Activated naive CD8-positive, alpha-beta T cell treated with anti-CD3 and anti-CD28 coated beads, Interleukin-2, amount 10 ng/mL, durations not matched to agents 7 days and 5 days (primary cell): ENCODE data around the gene OTOGL. TPM values are rescaled to one million over a fixed set of nuclear protein-coding genes. Genes with fewer than 3 reads are reported as not detected.
"Not testable (repeated sequence)": the region's sequence is repeated elsewhere in the genome, so short reads cannot be mapped to it uniquely, and the experiment has no call there.

ENCODE experiments used
- ATAC-seq: fragments of 150-1000 bp; cut with Tn5 transposase; one replicate; pipeline ENCODE4 v1.10.0; 2021; ENCODE audit warnings: low read depth, moderate library complexity
- POLR2A ChIA-PET: fragments of 350-600 bp; sonication (Branson Sonifier 250); formaldehyde crosslinking; loops from one replicate; lab custom pipeline; 2021; ENCODE audit warnings: antibody characterized with exemption; lab: Charles Lee
- DNase-seq: peaks from one replicate; pipeline ENCODE4 v3.0.0; 2021
- H3K27ac Mint-ChIP-seq: one replicate; pipeline ENCODE4 v1.8.0; 2022; ENCODE audit warnings: mild to moderate bottlenecking, mixed read lengths
- H3K27me3 Mint-ChIP-seq: one replicate; pipeline ENCODE4 v1.8.0; 2022; ENCODE audit warnings: mild to moderate bottlenecking, moderate library complexity, mixed read lengths
- H3K36me3 Mint-ChIP-seq: one replicate; pipeline ENCODE4 v1.8.0; 2021; ENCODE audit warnings: mild to moderate bottlenecking, mixed read lengths
- H3K4me1 Mint-ChIP-seq: one replicate; pipeline ENCODE4 v1.8.0; 2021; ENCODE audit warnings: mixed read lengths
- H3K4me3 Mint-ChIP-seq: one replicate; pipeline ENCODE4 v1.8.0; 2022; ENCODE audit warnings: mild to moderate bottlenecking, moderate library complexity, mixed read lengths
- H3K9me3 Mint-ChIP-seq: one replicate; pipeline ENCODE4 v1.8.0; 2021; ENCODE audit warnings: mixed read lengths
- total RNA-seq, 2 experiments: library from RNA; stranded (reverse); gene quantifications; one replicate each; pipeline ENCODE4 v1.2.3, GENCODE V29; 2021

The OTOGL gene
- total RNA-seq, 2 experiments from 2014 or later: not detected

DNA sequence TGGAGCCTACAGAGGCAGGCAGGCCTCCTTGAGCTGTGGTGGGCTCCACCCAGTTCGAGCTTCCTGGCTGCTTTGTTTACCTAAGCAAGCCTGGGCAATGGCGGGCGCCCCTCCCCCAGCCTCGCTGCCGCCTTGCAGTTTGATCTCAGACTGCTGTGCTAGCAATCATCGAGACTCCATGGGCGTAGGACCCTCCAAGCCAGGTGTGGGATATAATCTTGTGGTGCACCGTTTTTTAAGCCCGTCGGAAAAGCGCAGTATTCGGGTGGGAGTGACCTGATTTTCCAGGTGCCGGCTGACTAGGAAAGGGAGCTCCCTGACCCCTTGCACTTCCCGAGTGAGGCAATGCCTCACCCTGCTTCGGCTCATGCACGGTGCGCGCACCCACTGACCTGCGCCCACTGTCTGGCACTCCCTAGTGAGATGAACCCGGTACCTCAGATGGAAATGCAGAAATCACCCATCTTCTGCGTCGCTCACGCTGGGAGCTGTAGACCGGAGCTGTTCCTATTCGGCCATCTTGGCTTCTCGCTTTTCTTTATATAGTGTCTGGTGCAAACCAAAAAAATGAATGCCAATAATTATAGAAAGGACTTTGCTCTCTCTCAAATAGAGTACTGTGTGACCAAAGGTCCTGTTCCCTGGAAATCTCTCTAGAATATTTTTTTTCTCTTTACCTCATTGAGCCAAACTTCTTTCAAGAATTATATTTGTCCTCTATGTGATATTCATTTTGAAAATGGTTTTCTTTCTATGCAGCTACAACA lies 50.4 kb downstream of the OTOGL start:
- POLR2A ChIA-PET, H3K4me3 Mint-ChIP-seq, DNase-seq, H3K27ac Mint-ChIP-seq, H3K36me3 Mint-ChIP-seq, H3K4me1 Mint-ChIP-seq, ATAC-seq, H3K9me3 Mint-ChIP-seq, H3K27me3 Mint-ChIP-seq: not testable (repeated sequence)

DNA sequence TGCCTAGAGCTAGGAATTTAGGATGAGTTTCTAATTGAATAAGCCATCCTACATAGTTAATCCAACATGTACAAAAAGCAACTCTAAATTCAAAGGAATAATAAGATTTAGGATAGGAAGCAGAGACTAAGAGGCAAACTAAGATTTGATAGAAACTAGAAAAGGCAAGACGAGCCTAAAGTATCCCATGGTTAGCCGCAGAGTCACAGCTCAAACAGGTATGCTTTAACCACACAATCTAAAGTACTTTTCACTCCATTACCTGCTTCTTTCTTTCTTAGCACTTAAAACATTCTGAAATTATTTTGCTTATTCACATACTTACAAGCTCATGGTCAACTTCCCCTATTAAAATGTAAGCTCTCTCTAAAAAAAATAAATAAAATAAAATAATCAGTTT lies 51.8 kb downstream of the OTOGL start:
- no peaks in the 10 kb centered on the region for H3K27me3 Mint-ChIP-seq
- POLR2A ChIA-PET: no interaction called here
- H3K36me3 Mint-ChIP-seq: peaks cover 2% of the 10 kb centered on the region
- DNase-seq (no peak), ATAC-seq (no peak)
- H3K27ac Mint-ChIP-seq: no peak overlapping the region
- H3K4me3 Mint-ChIP-seq: no peak overlapping the region
- peaks cover 7% of the 10 kb centered on the region for H3K9me3 Mint-ChIP-seq
- H3K4me1 Mint-ChIP-seq: peaks cover 9% of the 10 kb centered on the region

DNA sequence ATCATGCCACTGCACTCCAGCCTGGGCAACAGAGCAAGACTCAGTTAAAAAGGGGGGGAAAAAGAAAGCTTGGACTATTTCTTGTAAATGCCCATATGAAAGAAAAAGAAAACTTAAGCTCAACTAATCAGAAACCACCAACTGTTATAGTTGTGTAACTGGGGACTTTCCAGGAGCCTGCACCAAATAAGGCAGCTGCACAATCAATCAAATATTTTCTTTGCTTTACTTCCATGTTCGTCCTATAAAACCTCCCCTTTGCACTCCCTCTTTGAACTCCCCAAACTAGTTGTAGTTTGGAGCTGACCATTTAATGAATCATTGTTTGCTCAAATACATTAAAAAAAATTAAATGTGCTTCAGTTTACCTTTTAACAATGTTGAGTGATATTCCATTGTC lies 54.9 kb downstream of the OTOGL start:
- Mint-ChIP-seq H3K4me1 (peaks cover 9% of the 10 kb centered on the region), H3K36me3 (peaks cover 2% of the 10 kb centered on the region), H3K4me3 (no peak overlapping the region), H3K27me3 (no peaks in the 10 kb centered on the region), H3K9me3 (peaks cover 12% of the 10 kb centered on the region), H3K27ac (no peak overlapping the region)
- POLR2A ChIA-PET: no interaction called here
- DNase-seq (no peak), ATAC-seq (no peak)

DNA sequence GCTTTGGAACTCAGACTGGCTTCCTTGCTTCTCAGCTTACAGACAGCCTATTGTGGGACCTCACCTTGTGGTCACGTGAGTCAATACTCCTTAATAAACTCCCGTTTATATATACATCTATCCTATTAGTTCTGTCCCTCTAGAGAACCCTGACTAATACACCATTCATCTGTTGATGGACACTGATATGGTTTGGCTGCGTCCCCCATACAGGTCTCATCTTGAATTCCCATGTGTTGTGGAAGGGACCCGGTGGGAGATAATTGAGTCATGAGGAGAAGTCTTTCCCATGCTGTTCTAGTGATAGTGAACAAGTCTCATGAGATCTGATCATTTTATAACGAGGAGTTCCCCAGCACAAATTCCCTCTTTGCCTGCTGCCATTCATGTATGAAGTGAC lies 57.0 kb downstream of the OTOGL start:
- H3K9me3 Mint-ChIP-seq: peaks cover 13% of the 10 kb centered on the region
- no peak for DNase-seq
- H3K27ac Mint-ChIP-seq: no peak overlapping the region
- peaks cover 9% of the 10 kb centered on the region for H3K4me1 Mint-ChIP-seq
- H3K27me3 Mint-ChIP-seq: no peaks in the 10 kb centered on the region
- ATAC-seq: no peak
- POLR2A ChIA-PET: no interaction called here
- no peak overlapping the region for H3K4me3 Mint-ChIP-seq
- peaks cover 2% of the 10 kb centered on the region for H3K36me3 Mint-ChIP-seq

DNA sequence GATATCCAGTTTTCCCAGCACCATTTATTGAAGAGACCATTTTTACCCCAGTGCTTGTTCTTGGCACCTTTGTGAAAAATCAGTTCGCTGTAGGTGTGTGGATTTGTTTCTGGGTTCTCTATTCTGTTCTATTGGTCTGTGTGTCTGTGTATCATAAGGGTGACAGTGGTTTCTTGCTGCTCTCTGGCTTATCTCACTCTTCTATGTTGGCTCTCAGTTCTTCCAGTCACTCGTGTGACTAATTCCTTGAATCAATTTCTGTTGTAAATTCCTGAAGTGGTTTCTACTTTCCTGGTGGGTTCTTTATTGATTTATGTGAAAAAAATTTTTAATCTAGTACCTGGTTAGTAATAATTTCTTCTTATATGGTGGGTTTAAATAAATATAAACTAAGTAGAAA lies 58.3 kb downstream of the OTOGL start:
- peaks cover 2% of the 10 kb centered on the region for H3K36me3 Mint-ChIP-seq
- peaks cover 9% of the 10 kb centered on the region for H3K4me1 Mint-ChIP-seq
- H3K27me3 Mint-ChIP-seq: no peaks in the 10 kb centered on the region
- POLR2A ChIA-PET: no interaction called here
- no peak overlapping the region for H3K27ac Mint-ChIP-seq
- DNase-seq (no peak), ATAC-seq (no peak)
- H3K9me3 Mint-ChIP-seq: peaks cover 13% of the 10 kb centered on the region
- H3K4me3 Mint-ChIP-seq: no peak overlapping the region

DNA sequence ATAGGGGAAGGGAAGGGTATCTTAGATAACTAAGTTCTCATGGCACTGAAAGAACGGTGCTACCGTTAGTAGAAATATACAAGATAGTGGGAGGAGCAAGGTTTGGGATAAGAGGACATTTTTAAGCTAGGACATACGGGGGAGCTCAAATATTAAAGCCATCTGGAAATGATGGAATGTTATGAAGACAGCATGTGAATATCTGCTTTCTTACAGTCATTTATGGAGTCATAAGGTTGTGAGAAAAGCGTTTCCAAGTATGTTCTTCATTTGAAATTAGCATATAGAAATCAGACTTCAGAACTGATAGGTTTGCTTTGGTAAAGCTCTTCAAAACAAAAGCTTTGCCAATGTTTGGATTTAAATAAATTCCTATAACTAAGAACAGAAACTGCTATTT lies 62.3 kb downstream of the OTOGL start:
- no peaks in the 10 kb centered on the region for H3K4me1 Mint-ChIP-seq
- H3K27ac Mint-ChIP-seq: no peak overlapping the region
- peaks cover 6% of the 10 kb centered on the region for H3K27me3 Mint-ChIP-seq
- no peak for DNase-seq
- H3K36me3 Mint-ChIP-seq: no peaks in the 10 kb centered on the region
- no peak for ATAC-seq
- POLR2A ChIA-PET: no interaction called here
- H3K4me3 Mint-ChIP-seq: no peak overlapping the region
- peaks cover 3% of the 10 kb centered on the region for H3K9me3 Mint-ChIP-seq

DNA sequence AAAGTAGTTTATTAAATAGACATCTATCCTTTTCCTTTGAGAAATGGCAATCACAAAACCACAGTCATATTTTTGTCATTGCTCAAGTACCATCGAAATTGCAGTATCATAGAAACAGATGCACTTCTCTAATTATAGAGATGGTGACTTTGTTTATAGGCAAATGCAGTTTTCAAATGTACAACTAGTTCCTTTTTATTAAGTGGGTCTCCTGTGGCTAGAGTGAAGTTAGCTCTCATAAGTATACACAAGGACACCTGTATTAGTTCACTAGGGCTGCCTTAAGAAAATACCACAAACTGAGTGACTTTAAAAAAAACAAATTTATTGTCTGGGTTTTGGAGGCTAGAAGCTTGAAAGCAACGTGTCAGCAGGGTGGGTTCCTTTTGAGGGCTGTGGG lies 62.8 kb downstream of the OTOGL start:
- DNase-seq (no peak), ATAC-seq (no peak)
- H3K27ac Mint-ChIP-seq: no peak overlapping the region
- H3K4me1 Mint-ChIP-seq: no peaks in the 10 kb centered on the region
- H3K36me3 Mint-ChIP-seq: no peaks in the 10 kb centered on the region
- no peak overlapping the region for H3K4me3 Mint-ChIP-seq
- H3K27me3 Mint-ChIP-seq: peaks cover 6% of the 10 kb centered on the region
- peaks cover 3% of the 10 kb centered on the region for H3K9me3 Mint-ChIP-seq
- POLR2A ChIA-PET: no interaction called here

DNA sequence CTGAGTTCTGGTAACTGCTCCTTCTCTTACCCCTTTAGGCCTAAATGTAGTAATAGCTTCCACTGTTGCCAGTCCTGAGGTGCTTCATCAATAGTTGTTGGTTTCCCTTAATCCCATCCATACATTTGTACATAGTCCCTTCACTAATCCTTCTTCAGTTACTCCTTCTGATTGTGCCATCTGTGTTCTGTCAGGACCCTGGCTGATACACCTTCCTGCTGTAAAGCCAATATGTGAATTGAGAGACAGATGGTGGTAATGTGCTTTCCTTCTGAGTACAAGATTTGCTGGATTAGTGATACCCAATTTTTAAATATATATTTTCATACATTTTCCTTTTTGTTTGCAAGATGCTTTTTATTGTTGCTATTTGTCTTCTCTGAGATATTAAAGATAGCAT lies 66.4 kb downstream of the OTOGL start:
- Mint-ChIP-seq H3K9me3 (no peaks in the 10 kb centered on the region), H3K4me1 (no peaks in the 10 kb centered on the region), H3K27me3 (peaks cover 10% of the 10 kb centered on the region), H3K27ac (no peak overlapping the region), H3K4me3 (no peak overlapping the region), H3K36me3 (no peaks in the 10 kb centered on the region)
- DNase-seq: no peak
- ATAC-seq: no peak
- POLR2A ChIA-PET: no interaction called here

DNA sequence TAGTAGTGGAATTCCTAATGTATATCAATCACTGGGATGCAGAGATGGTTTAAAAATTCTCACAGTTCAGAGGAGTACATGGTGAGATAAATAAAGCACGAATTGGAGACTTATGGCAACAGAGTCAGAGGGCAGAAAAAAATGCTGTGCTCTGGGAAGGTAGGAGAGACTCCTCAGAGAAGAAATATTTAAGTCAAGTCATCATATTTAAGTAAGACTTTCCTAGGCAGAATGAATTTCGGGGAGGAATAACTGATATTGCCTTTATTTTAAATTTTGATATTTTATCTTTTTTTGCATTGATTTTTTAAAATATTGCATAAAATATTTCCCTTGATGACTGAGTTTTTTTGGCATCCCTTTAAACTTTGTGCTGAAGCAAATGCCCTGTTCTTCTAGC lies 67.4 kb downstream of the OTOGL start:
- Mint-ChIP-seq H3K4me1 (no peaks in the 10 kb centered on the region), H3K9me3 (no peaks in the 10 kb centered on the region), H3K4me3 (no peak overlapping the region), H3K27ac (no peak overlapping the region), H3K27me3 (peaks cover 10% of the 10 kb centered on the region), H3K36me3 (no peaks in the 10 kb centered on the region)
- POLR2A ChIA-PET: no interaction called here
- DNase-seq (no peak), ATAC-seq (no peak)

DNA sequence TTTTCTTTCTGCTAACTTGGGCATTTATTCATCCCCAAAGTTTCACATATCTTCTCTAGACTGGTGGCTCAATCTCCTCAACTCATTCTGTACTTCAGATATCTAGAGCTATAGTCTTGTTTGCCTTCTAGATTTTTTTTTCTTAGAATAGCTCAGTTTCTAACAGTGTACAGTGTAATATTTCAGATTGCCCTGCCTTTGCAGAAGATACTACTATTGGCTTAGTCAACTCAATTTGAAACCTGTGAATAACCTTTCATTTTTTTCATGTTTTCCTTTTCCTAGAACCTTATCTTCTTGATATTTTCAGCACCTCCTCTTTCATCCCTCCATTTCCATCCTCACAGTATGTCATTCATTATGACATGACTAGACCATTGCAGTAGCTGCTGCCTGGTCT lies 69.6 kb downstream of the OTOGL start:
- no peaks in the 10 kb centered on the region for H3K4me1 Mint-ChIP-seq
- DNase-seq: no peak
- H3K27me3 Mint-ChIP-seq: peaks cover 13% of the 10 kb centered on the region
- no peak overlapping the region for H3K4me3 Mint-ChIP-seq
- ATAC-seq: no peak
- POLR2A ChIA-PET: no interaction called here
- H3K36me3 Mint-ChIP-seq: no peaks in the 10 kb centered on the region
- no peaks in the 10 kb centered on the region for H3K9me3 Mint-ChIP-seq
- H3K27ac Mint-ChIP-seq: no peak overlapping the region

DNA sequence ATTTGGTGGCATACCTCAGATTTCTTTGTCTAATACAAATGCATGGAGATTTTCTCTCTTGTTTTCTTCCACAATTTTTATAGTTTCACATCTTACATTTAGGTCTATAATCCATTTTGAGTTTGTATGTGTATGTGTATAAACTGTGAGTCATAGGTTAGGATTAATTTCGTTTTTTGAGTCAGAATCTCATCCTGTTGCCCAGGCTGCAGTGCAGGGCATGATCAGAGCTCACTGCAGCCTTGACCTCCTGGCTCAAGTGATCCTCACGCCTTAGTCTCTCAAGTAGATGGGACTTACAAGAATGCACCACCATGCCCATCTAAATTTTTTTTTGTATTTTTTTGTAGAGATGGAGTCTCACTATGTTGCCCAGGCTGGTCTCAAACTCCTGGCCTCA lies 71.6 kb downstream of the OTOGL start:
- POLR2A ChIA-PET: no interaction called here
- no peak for DNase-seq
- Mint-ChIP-seq H3K4me1 (peaks cover 2% of the 10 kb centered on the region), H3K36me3 (no peaks in the 10 kb centered on the region), H3K4me3 (no peak overlapping the region), H3K27ac (no peak overlapping the region), H3K27me3 (peaks cover 14% of the 10 kb centered on the region), H3K9me3 (no peaks in the 10 kb centered on the region)
- ATAC-seq: no peak

DNA sequence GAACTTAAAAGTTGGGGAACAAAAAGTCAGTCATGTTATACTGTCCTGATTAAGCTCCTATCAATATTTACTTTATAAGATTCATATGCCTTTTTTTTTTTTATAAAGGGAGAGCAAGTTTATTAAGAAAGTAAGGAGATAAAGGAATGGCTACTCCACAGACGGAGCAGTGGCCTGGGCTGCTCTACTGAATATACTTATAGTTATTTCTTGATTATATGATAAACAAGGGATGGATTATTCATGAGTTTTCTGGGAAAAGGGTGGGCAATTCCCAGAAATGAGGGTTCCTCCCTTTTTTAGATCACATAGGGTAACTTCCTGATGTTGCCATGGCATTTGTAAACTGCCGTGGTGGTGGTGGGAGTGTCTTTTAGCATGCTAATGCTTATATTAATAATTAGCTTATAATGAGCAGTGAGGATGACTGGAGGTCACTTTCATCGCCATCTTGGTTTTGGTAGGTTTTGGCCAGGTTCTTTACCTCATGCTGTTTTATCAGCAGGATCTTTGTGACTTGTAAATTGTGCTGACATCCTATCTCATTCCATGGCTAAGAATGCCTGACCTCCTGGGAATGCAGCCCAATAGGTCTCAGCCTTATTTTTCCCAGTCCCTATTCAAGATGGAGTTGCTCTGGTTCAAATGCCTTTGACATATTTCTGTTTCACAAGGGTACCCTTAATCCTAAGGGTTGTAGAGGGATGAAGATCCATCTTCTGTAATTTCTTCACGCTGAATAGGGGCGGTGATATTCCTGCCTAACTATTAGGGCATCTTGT lies 73.9 kb downstream of the OTOGL start:
- Mint-ChIP-seq H3K4me1 (peaks cover 2% of the 10 kb centered on the region), H3K27ac (no peak overlapping the region)
- no peak for ATAC-seq

DNA sequence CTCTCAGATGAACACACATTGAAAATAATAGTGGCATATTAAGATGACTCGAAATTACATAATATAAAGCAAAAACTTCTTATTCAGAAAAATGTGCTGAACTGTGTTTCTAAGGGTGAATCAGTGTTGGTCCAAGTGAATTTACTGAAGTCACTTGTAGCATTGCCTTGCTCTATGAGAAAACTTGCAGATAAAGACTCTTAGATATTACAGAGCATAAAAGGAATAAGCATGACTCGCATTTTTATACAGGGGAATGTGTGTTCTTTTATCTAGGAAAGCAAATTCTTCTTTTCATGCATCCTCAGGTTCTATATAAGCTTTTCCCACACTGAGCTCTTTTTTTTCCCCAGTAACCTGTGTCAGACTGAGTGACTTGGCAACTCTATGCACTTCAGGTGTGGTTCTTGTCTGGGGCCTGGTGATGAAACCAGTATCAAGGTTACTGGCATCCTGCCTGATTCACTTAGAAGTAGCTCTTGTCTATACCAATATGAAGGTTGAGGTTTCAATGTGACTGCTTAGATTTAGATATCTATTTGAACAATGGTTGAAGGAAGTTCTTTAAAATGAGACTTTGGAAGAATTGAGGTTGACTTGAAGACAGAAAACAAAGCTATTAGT lies 76.1 kb downstream of the OTOGL start:
- Mint-ChIP-seq H3K27ac (no peak overlapping the region), H3K36me3 (no peaks in the 10 kb centered on the region), H3K27me3 (peaks cover 8% of the 10 kb centered on the region), H3K4me1 (peaks cover 10% of the 10 kb centered on the region), H3K4me3 (no peak overlapping the region), H3K9me3 (no peaks in the 10 kb centered on the region)
- peak; percentile 52 for ATAC-seq
- POLR2A ChIA-PET: no interaction called here
- DNase-seq: no peak

More for the DNA sequence above, 73.9 kb downstream of the OTOGL start:
- Mint-ChIP-seq H3K9me3 (no peaks in the 10 kb centered on the region), H3K36me3 (no peaks in the 10 kb centered on the region), H3K4me3 (no peak overlapping the region), H3K27me3 (peaks cover 8% of the 10 kb centered on the region)
- no peak for DNase-seq
- POLR2A ChIA-PET: no interaction called here

DNA sequence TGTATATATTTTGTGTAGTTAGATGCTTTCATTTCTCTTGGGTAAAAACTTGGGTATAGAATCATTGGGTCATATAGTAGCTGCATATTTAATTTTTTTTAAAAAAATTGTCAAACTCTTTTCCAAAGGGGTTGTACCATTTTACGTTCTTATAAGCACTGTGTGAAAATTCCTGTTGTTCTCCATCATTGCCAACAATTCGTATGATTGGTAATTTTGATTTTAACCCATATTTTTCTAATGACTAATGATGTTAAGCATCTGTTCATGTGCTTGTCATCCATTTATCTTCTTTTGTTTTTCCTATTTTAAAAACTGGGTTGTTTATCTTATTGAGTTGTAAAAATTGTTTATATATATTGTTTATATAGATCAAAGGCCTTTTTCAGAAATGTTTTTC lies 77.4 kb downstream of the OTOGL start:
- no peaks in the 10 kb centered on the region for H3K36me3 Mint-ChIP-seq
- peaks cover 8% of the 10 kb centered on the region for H3K27me3 Mint-ChIP-seq
- no peaks in the 10 kb centered on the region for H3K9me3 Mint-ChIP-seq
- ATAC-seq: no peak
- POLR2A ChIA-PET: no interaction called here
- H3K4me3 Mint-ChIP-seq: no peak overlapping the region
- no peak for DNase-seq
- H3K4me1 Mint-ChIP-seq: peaks cover 10% of the 10 kb centered on the region
- no peak overlapping the region for H3K27ac Mint-ChIP-seq
